PC-3 (cell line): ENCODE measurements around the gene CARD11. TPM values are rescaled to one million over a fixed set of nuclear protein-coding genes. Genes with fewer than 3 reads are reported as not detected.

ENCODE experiments used
- ATAC-seq: fragments of 200-7000 bp; cut with Tn5 transposase; 2 replicates; pipeline ENCODE4 v1.9.1; 2020; ENCODE audit warnings: mild to moderate bottlenecking, moderate library complexity
- BruUV-seq: library from RNA; stranded (reverse); fragments of 400-500 nt; replicated peaks from 2 replicates; lab custom pipeline; 2021; lab: Mats Ljungman, UMichigan
- CTCF ChIA-PET: fragments of 300-600 bp; sonication (Branson Sonifier 250); formaldehyde crosslinking; loops from one replicate; lab custom pipeline; 2022; ENCODE audit warnings: antibody characterized with exemption; lab: Charles Lee
- POLR2A ChIA-PET: fragments of 300-600 bp; sonication (Branson Sonifier 250); formaldehyde crosslinking; loops from one replicate; lab custom pipeline; 2022; ENCODE audit warnings: antibody characterized with exemption; ENCODE audit not compliant: unreplicated experiment; lab: Charles Lee
- DNase-seq: peaks from one replicate; pipeline ENCODE4 v3.0.0-alpha.2; 2015
- H2AFZ ChIP-seq: fragments of 300-600 bp; sonication (generic); 2 replicates; pipeline ENCODE4 v1.6.0; 2016; ENCODE audit warnings: antibody characterized with exemption, low read length
- H3F3A ChIP-seq: fragments of 300-600 bp; sonication (generic); one replicate; pipeline ENCODE4 v1.6.0; 2017; ENCODE audit warnings: antibody characterized with exemption, low read length, control low read depth, mild to moderate bottlenecking; ENCODE audit not compliant: unreplicated experiment
- H3K27ac ChIP-seq: fragments of 300-600 bp; sonication (generic); 2 replicates; pipeline ENCODE4 v1.5.1; 2016; ENCODE audit warnings: mild to moderate bottlenecking, low read length
- H3K27me3 ChIP-seq: fragments of 300-600 bp; sonication (generic); 2 replicates; pipeline ENCODE4 v1.6.1; 2016; ENCODE audit warnings: low read length, mixed read lengths
- H3K36me3 ChIP-seq: fragments of 300-600 bp; sonication (generic); 2 replicates; pipeline ENCODE4 v1.6.1; 2016; ENCODE audit warnings: low read depth, mixed run types, low read length, mixed read lengths
- H3K4me1 ChIP-seq: fragments of 300-600 bp; sonication (generic); 2 replicates; pipeline ENCODE4 v1.5.1; 2016; ENCODE audit warnings: low read length; ENCODE audit not compliant: insufficient read depth
- H3K4me2 ChIP-seq: fragments of 300-600 bp; sonication (generic); 2 replicates; pipeline ENCODE4 v1.6.0; 2016; ENCODE audit warnings: low read length
- H3K4me3 ChIP-seq: fragments of 300-600 bp; sonication (generic); 2 replicates; pipeline ENCODE4 v1.5.1; 2016; ENCODE audit warnings: mild to moderate bottlenecking, low read length, mixed read lengths
- H3K79me2 ChIP-seq: fragments of 300-600 bp; sonication (generic); 2 replicates; pipeline ENCODE4 v1.6.1; 2017; ENCODE audit warnings: low read length, mixed read lengths
- H3K9ac ChIP-seq: fragments of 300-600 bp; sonication (generic); 2 replicates; pipeline ENCODE4 v1.6.0; 2016; ENCODE audit warnings: mild to moderate bottlenecking, low read length
- H3K9me2 ChIP-seq: fragments of 300-600 bp; sonication (generic); replicated peaks from 2 replicates; pipeline ENCODE4 v1.6.1; 2016; ENCODE audit warnings: mixed run types, low read length, mixed read lengths
- H3K9me3 ChIP-seq: fragments of 300-600 bp; sonication (generic); 2 replicates; pipeline ENCODE4 v1.6.1; 2016; ENCODE audit warnings: low read length, mixed read lengths
- H4K20me1 ChIP-seq: fragments of 300-600 bp; sonication (generic); 2 replicates; pipeline ENCODE4 v1.6.1; 2016; ENCODE audit warnings: low read length, mixed read lengths
- EZH2 ChIP-seq: fragments of 300-600 bp; sonication (generic); IDR thresholded peaks from one replicate; pipeline ENCODE4 v1.6.1; 2017; ENCODE audit warnings: antibody characterized with exemption, mild to moderate bottlenecking, low read length; ENCODE audit not compliant: unreplicated experiment
- EZH2phosphoT487 ChIP-seq: fragments of 300-600 bp; sonication (generic); IDR thresholded peaks from 2 replicates; pipeline ENCODE4 v1.6.1; 2018; ENCODE audit warnings: mild to moderate bottlenecking, antibody characterized with exemption, low read length, borderline replicate concordance
- intact Hi-C: fragments of 100-400 bp; cut with micrococcal nuclease; formaldehyde crosslinking; loops from 2 replicates; pipeline ENCODE4 v1.9.0; 2023
- total RNA-seq: library from RNA; depleted of rRNA; stranded (reverse); fragments of >200 nt; gene quantifications from 2 replicates; pipeline ENCODE4 v1.2.3, GENCODE V29; 2014
- TF ChIP-seq, protein P1 (sequence below): fragments of 300-600 bp; sonication (generic); conservative IDR thresholded peaks from 2 replicates; pipeline ENCODE4 v1.5.1; 2017; ENCODE audit warnings: antibody characterized with exemption, low read depth, mild to moderate bottlenecking, low read length

CARD11 gene
- total RNA-seq, 1 experiment from 2014 or later = not detected

DNA sequence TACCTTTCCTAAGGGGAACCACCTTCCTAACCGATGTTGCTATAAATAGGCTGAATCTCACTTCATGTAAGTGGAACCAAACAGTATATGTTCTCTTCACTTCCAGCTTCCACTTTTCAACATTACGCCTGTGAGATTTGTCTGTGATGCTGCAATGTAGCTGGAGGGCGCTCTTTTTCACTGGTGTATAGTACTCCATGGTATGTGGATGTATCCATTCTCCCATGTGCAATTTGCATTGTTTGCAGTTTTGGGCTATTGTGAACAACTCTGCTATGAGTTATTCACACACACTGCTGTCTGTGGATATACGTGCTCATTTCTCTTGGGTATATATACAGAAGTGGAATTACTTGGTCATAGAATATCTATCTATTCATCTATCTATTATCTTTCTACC, 123.6 kb downstream of the CARD11 start:
- H3K27me3 ChIP-seq = peaks cover 15% of the 10 kb centered on the region; the same call in 1 of the 2 replicates
- no peaks in the 10 kb centered on the region for H3K79me2 ChIP-seq
- H3K4me3 ChIP-seq = no peak overlapping the region
- H4K20me1 ChIP-seq = no peaks in the 10 kb centered on the region
- CTCF ChIA-PET = no interaction called here
- intact Hi-C loops = no loop called here
- ATAC-seq = no peak
- no peak overlapping the region for H3K9ac ChIP-seq
- no peak overlapping the region for H3K27ac ChIP-seq
- H3K9me2 ChIP-seq = no peaks in the 10 kb centered on the region
- no peak overlapping the region for H2AFZ ChIP-seq
- TF ChIP-seq, protein P1, sequence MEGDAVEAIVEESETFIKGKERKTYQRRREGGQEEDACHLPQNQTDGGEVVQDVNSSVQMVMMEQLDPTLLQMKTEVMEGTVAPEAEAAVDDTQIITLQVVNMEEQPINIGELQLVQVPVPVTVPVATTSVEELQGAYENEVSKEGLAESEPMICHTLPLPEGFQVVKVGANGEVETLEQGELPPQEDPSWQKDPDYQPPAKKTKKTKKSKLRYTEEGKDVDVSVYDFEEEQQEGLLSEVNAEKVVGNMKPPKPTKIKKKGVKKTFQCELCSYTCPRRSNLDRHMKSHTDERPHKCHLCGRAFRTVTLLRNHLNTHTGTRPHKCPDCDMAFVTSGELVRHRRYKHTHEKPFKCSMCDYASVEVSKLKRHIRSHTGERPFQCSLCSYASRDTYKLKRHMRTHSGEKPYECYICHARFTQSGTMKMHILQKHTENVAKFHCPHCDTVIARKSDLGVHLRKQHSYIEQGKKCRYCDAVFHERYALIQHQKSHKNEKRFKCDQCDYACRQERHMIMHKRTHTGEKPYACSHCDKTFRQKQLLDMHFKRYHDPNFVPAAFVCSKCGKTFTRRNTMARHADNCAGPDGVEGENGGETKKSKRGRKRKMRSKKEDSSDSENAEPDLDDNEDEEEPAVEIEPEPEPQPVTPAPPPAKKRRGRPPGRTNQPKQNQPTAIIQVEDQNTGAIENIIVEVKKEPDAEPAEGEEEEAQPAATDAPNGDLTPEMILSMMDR = no peak
- POLR2A ChIA-PET = no interaction called here
- no peak for DNase-seq
- H3K36me3 ChIP-seq = no peaks in the 10 kb centered on the region
- BruUV-seq = no TSS peak
- peaks cover 5% of the 10 kb centered on the region for H3K4me1 ChIP-seq
- H3K9me3 ChIP-seq = no peaks in the 10 kb centered on the region
- H3K4me2 ChIP-seq = no peak overlapping the region
- H3F3A ChIP-seq = no peaks in the 10 kb centered on the region

DNA sequence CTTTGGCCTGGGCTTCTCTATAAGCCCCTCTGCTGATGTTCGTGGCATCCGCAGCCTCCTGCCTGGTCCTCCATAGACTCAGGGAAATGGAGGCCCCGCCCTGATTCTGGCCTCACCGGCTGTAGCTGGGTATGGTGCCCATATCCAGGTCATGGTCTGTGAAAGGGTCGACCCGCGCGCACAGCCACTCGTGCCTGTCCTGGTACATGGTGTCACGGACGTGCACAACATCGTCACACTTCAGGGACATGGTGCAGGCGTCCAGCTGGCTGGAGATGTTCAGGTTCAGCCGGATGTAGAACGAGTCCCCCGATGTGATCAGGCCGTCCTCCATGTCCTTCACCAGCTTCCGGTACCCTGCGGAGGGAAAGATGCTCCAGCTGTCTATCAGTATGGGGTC, 124.4 kb downstream of the CARD11 start:
- POLR2A ChIA-PET = no interaction called here

DNA sequence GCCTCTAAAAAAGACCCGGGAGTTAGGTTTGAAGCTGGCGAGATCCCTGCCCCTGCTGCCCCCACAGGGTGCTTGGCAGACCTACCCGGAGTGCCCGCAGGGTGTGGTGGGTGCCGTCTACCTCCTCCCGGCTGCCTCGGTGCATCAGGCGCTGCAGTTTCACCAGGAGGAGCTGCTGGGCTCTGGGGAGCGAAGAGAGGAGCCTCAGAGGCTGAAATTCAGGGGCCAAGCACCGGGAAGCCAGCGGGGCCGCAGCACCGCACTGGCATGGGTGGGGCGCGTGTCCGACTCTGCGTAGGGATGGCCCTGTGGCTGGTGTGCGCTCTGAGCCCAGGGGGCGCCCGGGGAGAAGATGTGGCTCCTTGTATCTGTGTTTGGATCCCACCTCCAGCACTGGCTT, 125.3 kb downstream of the CARD11 start:
- DNase-seq (no peak), ATAC-seq (no peak)
- Histone ChIP-seq H3K27me3 (peaks cover 15% of the 10 kb centered on the region; the same call in 1 of the 2 replicates), H3F3A (no peaks in the 10 kb centered on the region), H3K36me3 (no peaks in the 10 kb centered on the region), H4K20me1 (no peaks in the 10 kb centered on the region), H3K9me2 (no peaks in the 10 kb centered on the region), H3K9me3 (no peaks in the 10 kb centered on the region), H2AFZ (no peak overlapping the region), H3K4me1 (peaks cover 5% of the 10 kb centered on the region), H3K4me3 (no peak overlapping the region), H3K4me2 (no peak overlapping the region), H3K27ac (no peak overlapping the region), H3K79me2 (no peaks in the 10 kb centered on the region), H3K9ac (no peak overlapping the region)
- no TSS peak for BruUV-seq
- ChIA-PET CTCF (no interaction called here), POLR2A (no interaction called here)
- TF ChIP-seq EZH2phosphoT487 (no peak), EZH2 (no peak)
- TF ChIP-seq, protein P1 = no peak
- intact Hi-C loops = no loop called here

More for the DNA sequence above, 124.4 kb downstream of the CARD11 start:
- H3K4me1 ChIP-seq = peaks cover 5% of the 10 kb centered on the region
- H3K9me2 ChIP-seq = no peaks in the 10 kb centered on the region
- no peak for DNase-seq
- no peak overlapping the region for H3K4me2 ChIP-seq
- no peak overlapping the region for H2AFZ ChIP-seq
- H4K20me1 ChIP-seq = no peaks in the 10 kb centered on the region
- H3F3A ChIP-seq = no peaks in the 10 kb centered on the region
- H3K27ac ChIP-seq = no peak overlapping the region
- ATAC-seq = no peak
- CTCF ChIA-PET = no interaction called here
- H3K9ac ChIP-seq = no peak overlapping the region
- intact Hi-C loops = no loop called here
- no peak overlapping the region for H3K4me3 ChIP-seq
- no peaks in the 10 kb centered on the region for H3K79me2 ChIP-seq
- BruUV-seq = no TSS peak
- peaks cover 15% of the 10 kb centered on the region; the same call in 1 of the 2 replicates for H3K27me3 ChIP-seq
- TF ChIP-seq, protein P1 = no peak
- H3K9me3 ChIP-seq = no peaks in the 10 kb centered on the region
- H3K36me3 ChIP-seq = no peaks in the 10 kb centered on the region
